H9 (cell line): Measurements from ENCODE around the gene LMBRD2. TPM values are rescaled to one million over a fixed set of nuclear protein-coding genes. Genes with fewer than 3 reads are reported as not detected.

ENCODE experiments used
- DNase-seq: peaks from one replicate; pipeline ENCODE4 v3.0.0-alpha.2; 2017
- H2AFZ ChIP-seq: one replicate; pipeline ENCODE4 v1.6.1; 2013; ENCODE audit warnings: mild to moderate bottlenecking, low read length, control low read depth, moderate library complexity
- H2AK5ac ChIP-seq: 2 replicates; pipeline ENCODE4 v1.6.1; 2013; ENCODE audit warnings: low read length, control low read depth, mixed read lengths; ENCODE audit not compliant: insufficient read length
- H2BK120ac ChIP-seq: one replicate; pipeline ENCODE4 v1.6.1; 2013; ENCODE audit warnings: low read depth, mild to moderate bottlenecking, low read length, control low read depth, inconsistent platforms; ENCODE audit not compliant: poor library complexity, severe bottlenecking
- H2BK12ac ChIP-seq: 2 replicates; pipeline ENCODE4 v1.6.1; 2013; ENCODE audit warnings: low read length, control low read depth, mixed read lengths, low read depth; ENCODE audit not compliant: insufficient read length
- H2BK15ac ChIP-seq: 2 replicates; pipeline ENCODE4 v1.6.1; 2013; ENCODE audit warnings: low read depth, low read length, control low read depth
- H2BK20ac ChIP-seq: one replicate; pipeline ENCODE4 v1.6.1; 2013; ENCODE audit warnings: low read depth, mild to moderate bottlenecking, low read length, control low read depth, inconsistent platforms; ENCODE audit not compliant: poor library complexity, severe bottlenecking
- H2BK5ac ChIP-seq: 2 replicates; pipeline ENCODE4 v1.6.1; 2013; ENCODE audit warnings: low read length, control low read depth, mixed read lengths; ENCODE audit not compliant: insufficient read length
- H3K14ac ChIP-seq: 2 replicates; pipeline ENCODE4 v1.6.1; 2013; ENCODE audit warnings: low read length, control low read depth; ENCODE audit not compliant: insufficient read depth
- H3K18ac ChIP-seq: 2 replicates; pipeline ENCODE4 v1.6.1; 2013; ENCODE audit warnings: low read depth, mild to moderate bottlenecking, mixed read lengths, low read length, control low read depth; ENCODE audit not compliant: insufficient read length
- H3K23ac ChIP-seq: 2 replicates; pipeline ENCODE4 v1.6.1; 2013; ENCODE audit warnings: low read length, control low read depth, mixed read lengths, low read depth; ENCODE audit not compliant: insufficient read length
- H3K23me2 ChIP-seq: 2 replicates; pipeline ENCODE4 v1.6.1; 2013; ENCODE audit warnings: low read depth, mild to moderate bottlenecking, mixed read lengths, low read length, control low read depth; ENCODE audit not compliant: insufficient read length, poor library complexity, severe bottlenecking
- H3K27ac ChIP-seq: 2 replicates; pipeline ENCODE4 v1.5.1; 2013; ENCODE audit warnings: low read length, control low read depth, mixed read lengths, low read depth; ENCODE audit not compliant: insufficient read length
- H3K27me3 ChIP-seq: 2 replicates; pipeline ENCODE4 v1.6.1; 2013; ENCODE audit warnings: low read length, control low read depth, inconsistent platforms; ENCODE audit not compliant: insufficient read depth
- H3K4ac ChIP-seq: 2 replicates; pipeline ENCODE4 v1.6.1; 2013; ENCODE audit warnings: low read depth, mild to moderate bottlenecking, control low read depth, inconsistent platforms, low read length, moderate library complexity
- H3K4me1 ChIP-seq: 2 replicates; pipeline ENCODE4 v1.6.1; 2013; ENCODE audit warnings: low read length, control low read depth, inconsistent platforms; ENCODE audit not compliant: insufficient read depth
- H3K4me2 ChIP-seq: 2 replicates; pipeline ENCODE4 v1.6.1; 2013; ENCODE audit warnings: low read length, control low read depth, mixed read lengths; ENCODE audit not compliant: insufficient read length, insufficient read depth
- H3K56ac ChIP-seq: 2 replicates; pipeline ENCODE4 v1.6.1; 2013; ENCODE audit warnings: low read depth, mild to moderate bottlenecking, mixed read lengths, low read length, control low read depth; ENCODE audit not compliant: insufficient read length
- H3K79me1 ChIP-seq: 2 replicates; pipeline ENCODE4 v1.6.1; 2013; ENCODE audit warnings: low read depth, mild to moderate bottlenecking, moderate library complexity, low read length, control low read depth, inconsistent platforms; ENCODE audit not compliant: insufficient read depth, poor library complexity, severe bottlenecking
- H3K79me2 ChIP-seq: 2 replicates; pipeline ENCODE4 v1.6.1; 2013; ENCODE audit warnings: low read length, control low read depth, inconsistent platforms; ENCODE audit not compliant: insufficient read depth
- H3K9ac ChIP-seq: 2 replicates; pipeline ENCODE4 v1.6.1; 2013; ENCODE audit warnings: low read length, control low read depth, mixed read lengths; ENCODE audit not compliant: insufficient read length; ENCODE audit errors: extremely low read depth
- H3K9me3 ChIP-seq: one replicate; pipeline ENCODE4 v1.6.1; 2013; ENCODE audit warnings: low read depth, low read length, inconsistent platforms; ENCODE audit not compliant: control insufficient read depth
- H3T11ph ChIP-seq: one replicate; pipeline ENCODE4 v1.6.1; 2013; ENCODE audit warnings: mild to moderate bottlenecking, low read length, control low read depth, inconsistent platforms
- H4K20me1 ChIP-seq: one replicate; pipeline ENCODE4 v1.6.1; 2013; ENCODE audit not compliant: control insufficient read depth, insufficient read length, insufficient read depth
- H4K5ac ChIP-seq: 2 replicates; pipeline ENCODE4 v1.6.1; 2013; ENCODE audit warnings: low read depth, mild to moderate bottlenecking, mixed read lengths, low read length, control low read depth; ENCODE audit not compliant: insufficient read length
- H4K8ac ChIP-seq: replicated peaks from 2 replicates; pipeline ENCODE4 v1.6.1; 2013; ENCODE audit warnings: low read length, control low read depth, mixed read lengths, low read depth; ENCODE audit not compliant: insufficient read length
- H4K91ac ChIP-seq: 2 replicates; pipeline ENCODE4 v1.6.1; 2013; ENCODE audit warnings: low read depth, mild to moderate bottlenecking, moderate library complexity, mixed read lengths, low read length, control low read depth; ENCODE audit not compliant: insufficient read length
- H3K27ac Mint-ChIP-seq, 3 experiments: 2 replicates in 2 of 3; 3 replicates in 1 of 3; pipeline ENCODE4 v1.8.0; 2020 to 2021; ENCODE audit warnings: mixed read lengths in 3 of 3, mild to moderate bottlenecking in 1 of 3, moderate library complexity in 1 of 3
- H3K27me3 Mint-ChIP-seq: 2 replicates; pipeline ENCODE4 v1.8.0; 2021; ENCODE audit warnings: low read depth, mild to moderate bottlenecking, moderate library complexity, mixed read lengths
- H3K36me3 Mint-ChIP-seq, 3 experiments: 2 replicates in 2 of 3; 3 replicates in 1 of 3; pipeline ENCODE4 v1.8.0; 2020 to 2021; ENCODE audit warnings: low read depth in 3 of 3, mixed read lengths in 3 of 3; ENCODE audit not compliant: insufficient read depth in 1 of 3
- H3K4me1 Mint-ChIP-seq, 2 experiments: 2 replicates each; pipeline ENCODE4 v1.8.0; 2020; ENCODE audit warnings: mixed read lengths in 2 of 2
- H3K4me3 Mint-ChIP-seq, 2 experiments: 2 replicates in 1 of 2; 3 replicates in 1 of 2; pipeline ENCODE4 v1.8.0; 2020 to 2021; ENCODE audit warnings: mild to moderate bottlenecking in 2 of 2, mixed read lengths in 2 of 2, moderate library complexity in 1 of 2
- H3K9me3 Mint-ChIP-seq, 2 experiments: 2 replicates in 1 of 2; 3 replicates in 1 of 2; pipeline ENCODE4 v1.8.0; 2020; ENCODE audit warnings: mild to moderate bottlenecking in 2 of 2, mixed read lengths in 2 of 2, moderate library complexity in 1 of 2
- WGBS: extraction: QIAGEN DNeasy Blood & Tissue Kit; methylation state at CpG from one replicate; pipeline ENCODE4 v1.1.7; 2013; ENCODE audit warnings: missing lambda C conversion rate, low lambda C conversion rate, mixed read lengths; ENCODE audit not compliant: insufficient read length; ENCODE audit errors: extremely low coverage; 5-methylcytosine and 5-hydroxymethylcytosine counted together
- total RNA-seq: library from RNA; stranded (reverse); gene quantifications from 2 replicates; pipeline ENCODE4 v1.2.1, GENCODE V29; 2021
- TF ChIP-seq, protein P1 (sequence below): fragments of 200-600 bp; sonication (generic); conservative IDR thresholded peaks from 3 replicates; pipeline ENCODE4 v1.8.0; 2021; ENCODE audit warnings: antibody characterized with exemption, mild to moderate bottlenecking

Gene LMBRD2
- total RNA-seq, 1 experiment from 2014 or later, result 5.3 TPM

DNA sequence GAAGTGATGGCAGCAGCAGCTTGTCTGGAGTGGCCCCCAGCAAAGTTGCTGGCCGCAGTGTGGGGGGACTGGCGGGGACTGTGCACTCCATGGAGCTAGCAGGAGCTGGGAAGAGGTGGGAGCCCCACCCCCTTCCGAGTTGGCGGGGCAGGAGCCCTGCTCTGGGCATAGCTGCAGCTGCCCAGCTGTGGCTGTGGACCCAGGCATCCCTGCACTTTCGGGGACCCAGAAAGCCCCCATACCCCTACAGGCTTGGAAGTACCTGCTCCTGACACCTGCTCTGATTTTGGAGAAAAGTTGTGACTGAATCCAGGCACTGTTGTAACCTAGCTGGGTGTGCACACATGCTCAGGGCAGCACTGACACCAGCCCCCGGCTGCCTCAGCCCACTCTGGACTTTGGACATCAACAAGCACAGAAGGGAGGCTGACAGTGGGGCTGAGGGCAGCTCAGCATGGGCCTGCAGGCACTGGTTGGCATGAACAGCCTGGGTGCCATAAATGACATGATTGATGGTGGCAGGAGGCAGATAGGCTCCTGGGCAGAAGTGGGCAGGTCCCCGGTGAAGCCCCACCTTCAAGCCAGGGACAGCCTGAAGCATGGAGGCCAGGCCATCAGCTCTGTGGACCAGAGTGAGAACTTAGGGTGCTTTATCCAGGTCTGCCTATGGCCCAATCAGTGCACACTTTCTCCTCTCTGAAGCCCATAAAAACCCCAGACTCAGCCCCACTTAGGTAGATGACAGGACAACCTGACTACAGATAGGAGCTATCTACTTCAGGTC lies 12.6 kb downstream of the LMBRD2 start:
- Histone ChIP-seq H3K27me3 (no peaks in the 10 kb centered on the region), H2BK20ac (no peak overlapping the region), H3K23me2 (no peaks in the 10 kb centered on the region), H2BK12ac (no peak overlapping the region), H3K56ac (no peak overlapping the region), H3K18ac (no peak overlapping the region), H3K14ac (no peak overlapping the region), H2BK120ac (no peak overlapping the region), H3K79me1 (no peaks in the 10 kb centered on the region), H3K9ac (no peak overlapping the region), H4K91ac (no peak overlapping the region), H3K4me1 (no peaks in the 10 kb centered on the region), H2AFZ (no peak overlapping the region), H3T11ph (no peak overlapping the region), H4K5ac (no peak overlapping the region), H3K23ac (no peak overlapping the region), H3K27ac (no peak overlapping the region), H2BK5ac (no peak overlapping the region), H3K4me2 (no peak overlapping the region), H3K4ac (no peak overlapping the region), H2BK15ac (no peak overlapping the region), H4K20me1 (no peaks in the 10 kb centered on the region), H2AK5ac (no peak overlapping the region), H4K8ac (no peak overlapping the region), H3K9me3 (no peaks in the 10 kb centered on the region), H3K79me2 (no peaks in the 10 kb centered on the region)
- no peak for DNase-seq
- WGBS, result no CpG with 5 or more reads among the region's 7 CpGs
- H3K36me3 Mint-ChIP-seq, result peaks cover 0 to 5% (median 3%) of the 10 kb centered on the region in 3 experiments; a peak in 4 of 7 replicates
- no peak overlapping the region for H3K4me3 Mint-ChIP-seq
- TF ChIP-seq, protein P1, sequence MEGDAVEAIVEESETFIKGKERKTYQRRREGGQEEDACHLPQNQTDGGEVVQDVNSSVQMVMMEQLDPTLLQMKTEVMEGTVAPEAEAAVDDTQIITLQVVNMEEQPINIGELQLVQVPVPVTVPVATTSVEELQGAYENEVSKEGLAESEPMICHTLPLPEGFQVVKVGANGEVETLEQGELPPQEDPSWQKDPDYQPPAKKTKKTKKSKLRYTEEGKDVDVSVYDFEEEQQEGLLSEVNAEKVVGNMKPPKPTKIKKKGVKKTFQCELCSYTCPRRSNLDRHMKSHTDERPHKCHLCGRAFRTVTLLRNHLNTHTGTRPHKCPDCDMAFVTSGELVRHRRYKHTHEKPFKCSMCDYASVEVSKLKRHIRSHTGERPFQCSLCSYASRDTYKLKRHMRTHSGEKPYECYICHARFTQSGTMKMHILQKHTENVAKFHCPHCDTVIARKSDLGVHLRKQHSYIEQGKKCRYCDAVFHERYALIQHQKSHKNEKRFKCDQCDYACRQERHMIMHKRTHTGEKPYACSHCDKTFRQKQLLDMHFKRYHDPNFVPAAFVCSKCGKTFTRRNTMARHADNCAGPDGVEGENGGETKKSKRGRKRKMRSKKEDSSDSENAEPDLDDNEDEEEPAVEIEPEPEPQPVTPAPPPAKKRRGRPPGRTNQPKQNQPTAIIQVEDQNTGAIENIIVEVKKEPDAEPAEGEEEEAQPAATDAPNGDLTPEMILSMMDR, result no peak
- no peaks in the 10 kb centered on the region for H3K4me1 Mint-ChIP-seq
- H3K9me3 Mint-ChIP-seq, result no peaks in the 10 kb centered on the region
- no peaks in the 10 kb centered on the region; the same call in 1 of the 2 replicates for H3K27me3 Mint-ChIP-seq
- H3K27ac Mint-ChIP-seq, result no peak overlapping the region
